GM19397 (cell line): Measurements from ENCODE around the gene PPP1R3G.
"Not testable (repeated sequence)": the region's sequence is repeated elsewhere in the genome, so short reads cannot be mapped to it uniquely, and the experiment has no call there.

Source experiments
- ATAC-seq: cut with Tn5 transposase; IDR thresholded peaks from one replicate; pipeline ENCODE4 v1.9.1; 2021; ENCODE audit warnings: mild to moderate bottlenecking, moderate library complexity; ENCODE audit not compliant: unreplicated experiment

The PPP1R3G gene

DNA sequence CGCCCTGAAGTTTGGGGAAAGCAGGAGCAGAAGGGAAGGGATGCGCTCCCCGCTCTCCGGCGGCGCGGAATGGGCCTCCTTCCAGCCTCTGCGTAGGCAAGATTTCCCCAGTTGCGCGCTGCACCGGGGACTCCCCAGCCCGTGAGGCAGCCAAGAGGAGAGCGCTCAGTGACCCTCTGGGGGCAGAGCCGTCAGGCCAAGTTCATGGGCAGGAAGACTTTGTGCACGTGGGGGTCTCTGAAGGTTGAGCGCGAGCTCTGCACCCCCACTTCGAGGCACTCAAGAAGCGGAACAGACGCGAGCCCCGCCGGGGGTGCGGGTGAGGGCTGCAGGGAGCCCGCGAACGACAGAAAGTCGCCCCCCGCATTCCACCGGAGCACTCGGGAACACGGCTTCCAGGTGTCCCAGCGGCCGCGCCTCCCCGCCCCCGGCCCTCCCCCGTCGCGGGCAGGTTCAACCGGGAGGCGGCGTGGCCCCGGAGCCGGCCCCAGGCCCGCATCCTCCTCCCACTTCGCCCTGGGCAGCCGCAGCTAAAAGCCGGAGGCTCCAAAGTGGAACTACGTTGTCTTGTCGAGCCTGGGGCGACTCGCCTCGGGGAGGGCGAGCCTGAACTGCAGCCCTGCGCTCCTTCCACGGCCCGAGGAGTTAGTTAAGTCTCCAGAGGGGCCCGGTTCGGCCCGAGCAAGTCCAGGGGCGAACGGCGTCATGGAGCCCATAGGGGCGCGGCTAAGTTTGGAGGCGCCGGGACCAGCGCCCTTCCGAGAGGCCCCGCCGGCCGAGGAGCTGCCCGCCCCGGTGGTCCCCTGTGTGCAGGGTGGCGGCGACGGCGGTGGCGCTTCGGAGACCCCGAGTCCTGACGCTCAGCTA, at the start of gene PPP1R3G:
PPP1R3G (plus strand) TSS at position 561 of the 867 bp plus-strand sequence; CDS start at position 706, 145 bp downstream.
- no peak for ATAC-seq

DNA sequence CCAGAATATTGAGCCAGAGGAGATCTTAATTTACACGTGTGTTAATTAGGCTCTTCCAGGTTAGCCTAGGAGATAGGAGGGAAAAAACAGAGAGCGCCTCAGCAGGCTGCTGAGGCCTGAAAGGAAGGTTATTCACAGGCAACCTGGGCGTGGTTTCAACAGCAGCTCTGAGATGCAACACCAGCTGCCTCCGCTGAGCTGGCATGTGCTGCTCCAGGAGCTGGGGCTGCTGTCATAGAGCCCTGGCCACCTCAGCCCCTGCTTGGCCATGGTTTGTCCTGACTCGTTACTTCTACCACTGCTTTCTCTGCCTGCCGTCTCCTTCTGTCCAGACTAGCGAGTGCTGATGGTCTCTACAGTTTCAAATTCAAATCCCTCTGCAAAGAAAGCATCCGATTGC, 48.9 kb upstream of the PPP1R3G start:
- ATAC-seq: no peak

DNA sequence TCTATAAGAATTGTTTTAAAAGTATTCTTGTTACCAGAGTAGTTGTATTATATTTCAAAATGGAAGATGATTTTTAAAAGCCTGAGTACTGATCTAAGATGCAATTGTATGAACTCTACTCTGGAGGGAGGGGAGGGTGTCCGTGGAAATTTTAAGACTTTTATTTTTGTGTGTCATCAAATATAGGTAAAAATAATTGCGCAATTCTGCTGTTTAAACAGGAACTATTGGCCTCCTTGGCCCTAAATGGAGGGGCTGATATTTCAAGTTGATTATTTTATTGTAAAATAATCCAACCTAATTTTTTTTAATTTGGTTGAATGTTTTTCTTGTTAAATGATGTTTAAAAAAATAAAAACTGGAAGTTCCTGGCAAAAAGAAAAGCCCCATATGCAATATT, 43.2 kb upstream of the PPP1R3G start:
- ATAC-seq: no peak

DNA sequence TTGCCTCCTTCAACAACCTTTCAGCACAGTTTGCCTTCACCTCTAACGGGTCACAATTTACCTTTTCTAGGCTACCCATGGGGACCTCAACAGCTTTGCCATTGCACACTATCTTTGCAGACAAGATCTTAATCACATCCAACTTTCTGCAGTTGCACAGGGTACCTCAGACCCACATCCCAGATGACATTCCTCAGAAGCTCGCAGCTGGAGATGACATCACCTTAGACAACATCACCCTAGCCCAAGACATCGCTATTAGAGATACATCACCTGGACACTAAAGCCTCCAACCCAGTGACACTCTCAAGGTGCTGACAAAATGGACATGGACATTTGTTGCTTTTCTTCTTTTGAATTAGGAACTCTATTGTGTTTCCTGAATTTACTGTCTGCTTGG, 42.7 kb upstream of the PPP1R3G start:
- no peak for ATAC-seq

DNA sequence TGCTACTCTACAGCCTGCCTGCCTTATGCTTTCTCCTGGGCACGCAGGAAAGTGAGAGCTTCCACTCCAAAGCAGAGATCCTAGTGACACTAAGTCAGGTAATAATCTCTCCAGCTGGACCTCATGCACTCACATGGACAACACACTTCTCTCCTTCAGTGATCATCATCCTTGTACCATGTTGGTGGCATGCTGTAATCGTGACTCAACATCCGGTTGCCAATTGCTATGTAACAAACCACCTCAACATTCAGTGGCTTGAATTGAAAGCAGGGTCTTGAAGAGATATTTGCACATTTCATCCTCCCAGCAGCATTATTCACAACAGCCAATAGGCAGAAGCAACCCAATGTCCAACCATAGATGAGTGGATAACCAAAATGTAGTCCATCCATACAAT, 40.3 kb upstream of the PPP1R3G start:
- no peak for ATAC-seq

DNA sequence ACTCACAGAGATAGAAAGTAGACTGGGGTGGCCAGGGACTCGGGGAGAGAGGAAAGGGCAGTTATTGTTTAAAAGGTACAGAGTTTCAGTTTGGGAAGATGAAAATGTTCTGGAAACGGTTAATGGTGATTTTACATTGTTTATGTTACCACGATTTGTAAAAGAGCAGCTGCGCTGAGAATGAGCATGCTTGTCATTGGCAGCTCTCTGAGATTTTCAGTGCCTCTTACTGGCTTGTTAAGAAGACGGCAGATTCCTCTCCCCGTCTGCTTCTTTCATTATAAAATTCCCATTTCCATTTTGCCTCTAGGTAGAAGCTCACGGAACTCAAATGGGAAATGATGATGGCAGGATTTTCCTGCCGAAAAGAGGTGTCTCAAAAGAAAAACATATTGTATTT, 39.7 kb upstream of the PPP1R3G start:
- ATAC-seq: no peak

DNA sequence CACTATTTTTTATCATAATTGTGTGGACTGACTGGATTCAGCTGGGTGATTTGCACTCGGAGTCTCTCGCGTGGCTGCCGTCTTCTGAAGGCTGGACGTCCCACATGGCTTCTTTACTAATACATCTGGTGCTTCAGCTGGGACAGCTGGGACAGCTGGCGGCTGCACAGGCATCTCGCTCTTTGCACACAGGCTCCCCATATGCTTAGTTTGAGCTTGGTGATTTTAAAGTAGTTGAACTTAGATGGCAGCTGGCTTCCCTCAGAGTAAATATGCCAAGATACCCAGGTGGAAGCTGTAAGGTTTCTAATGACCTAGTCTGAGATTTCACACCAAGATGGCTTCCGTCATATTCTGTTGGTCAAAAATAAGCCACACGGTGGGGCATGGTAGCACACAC, 38.7 kb upstream of the PPP1R3G start:
- no peak for ATAC-seq

DNA sequence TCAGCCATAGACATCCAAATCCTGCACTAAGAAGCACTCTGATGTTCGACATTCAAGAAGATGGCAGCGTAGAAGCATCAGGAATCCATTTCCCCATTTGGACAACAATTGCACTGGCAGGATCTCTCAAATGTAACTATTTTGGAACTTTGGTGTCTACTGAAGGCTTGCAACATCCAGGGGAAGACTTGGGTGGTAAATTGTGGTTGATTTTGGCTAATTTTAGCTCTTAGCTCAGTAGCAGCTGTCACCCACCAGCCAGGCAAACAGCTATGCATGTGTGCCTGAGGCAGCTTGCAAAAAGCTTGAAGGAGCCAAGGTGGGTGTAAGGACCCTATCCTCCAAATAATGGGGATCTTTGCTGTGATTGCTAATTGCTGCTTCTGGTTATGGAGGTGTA, 35.1 kb upstream of the PPP1R3G start:
- ATAC-seq: no peak

DNA sequence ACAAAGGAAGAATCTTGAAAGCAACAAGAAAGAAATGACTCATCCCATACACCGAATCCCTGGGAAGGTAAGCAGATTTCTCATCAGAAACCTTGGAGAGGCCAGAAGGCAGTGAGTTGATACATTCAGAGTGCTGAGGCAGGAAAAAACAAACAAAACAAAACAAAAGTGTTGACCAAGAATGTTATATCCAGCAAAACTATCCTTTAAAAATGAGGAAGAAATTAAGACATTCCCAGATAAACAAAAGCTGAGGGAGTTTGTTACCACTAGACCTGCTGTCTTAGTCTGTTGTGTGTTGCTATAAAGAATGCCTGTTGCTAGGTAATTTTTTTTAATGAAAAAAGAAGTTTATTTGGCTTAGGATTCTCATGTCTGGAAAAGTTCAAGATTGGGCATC, 33.7 kb upstream of the PPP1R3G start:
- no peak for ATAC-seq

DNA sequence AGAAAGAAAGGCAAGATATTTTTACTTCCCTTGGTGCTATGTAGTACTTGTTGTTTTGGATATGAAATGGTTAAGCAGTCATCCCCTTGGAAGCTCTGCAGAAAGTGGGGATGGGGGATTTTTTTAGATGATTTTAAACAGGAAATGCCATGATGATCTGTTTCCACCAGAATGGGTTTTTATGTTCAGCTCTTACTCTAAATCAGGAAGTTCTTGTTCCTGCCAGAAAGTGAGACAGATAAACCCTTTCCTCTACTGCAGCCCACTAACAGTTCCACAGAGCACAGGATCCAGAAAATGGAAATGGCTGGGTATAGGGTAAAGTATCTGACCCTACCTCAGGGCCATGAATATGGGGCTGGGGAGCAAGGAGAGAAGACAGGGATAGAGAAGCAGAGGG, 32.1 kb upstream of the PPP1R3G start:
- ATAC-seq: no peak

DNA sequence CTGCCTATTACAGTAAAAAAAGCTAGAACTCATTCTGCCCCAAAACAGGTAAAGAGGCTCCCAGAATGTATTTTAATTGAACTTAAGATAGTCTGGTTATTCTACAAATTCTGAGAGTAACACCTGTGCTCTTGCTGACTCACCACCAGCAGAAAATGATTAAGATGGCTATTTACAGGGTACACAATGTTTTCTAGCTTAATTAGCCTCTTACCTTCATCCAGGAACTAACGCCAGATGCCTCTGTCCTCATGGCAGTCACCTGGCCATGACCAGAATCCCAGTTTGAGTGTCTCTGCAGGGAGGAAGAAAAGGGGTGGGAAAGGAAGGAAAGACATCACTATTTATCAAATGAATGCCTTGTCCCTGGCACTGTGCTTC, 31.3 kb upstream of the PPP1R3G start:
- no peak for ATAC-seq

DNA sequence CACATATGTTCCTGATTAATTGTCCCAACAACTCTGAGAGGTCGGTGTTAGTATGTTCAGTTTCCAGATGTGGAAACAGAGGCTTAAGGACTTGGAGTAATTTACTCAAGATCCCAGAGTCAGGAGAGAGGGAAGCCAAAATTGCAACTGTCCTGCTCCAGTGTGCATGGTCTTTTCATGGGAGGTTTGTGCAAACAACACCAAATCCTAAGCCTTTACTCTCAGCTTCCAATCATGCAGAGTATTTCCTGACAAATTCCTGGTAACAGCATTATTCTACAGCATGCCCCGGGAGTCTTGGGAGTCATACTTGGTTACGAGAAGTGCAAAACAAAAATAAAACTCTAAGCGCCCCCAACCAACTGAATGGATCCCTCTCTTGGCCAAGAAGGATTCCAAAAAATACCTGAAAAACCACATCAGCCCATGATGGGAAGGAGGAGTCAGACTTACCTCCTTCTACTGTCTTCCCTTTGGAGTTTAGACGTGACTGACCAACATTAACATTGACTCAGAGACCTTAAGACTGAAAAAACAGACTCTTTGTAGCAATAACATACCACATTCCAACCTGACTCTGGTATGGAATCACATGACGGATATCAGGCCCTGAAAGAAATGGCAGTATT, 30.8 kb upstream of the PPP1R3G start:
- ATAC-seq: no peak

DNA sequence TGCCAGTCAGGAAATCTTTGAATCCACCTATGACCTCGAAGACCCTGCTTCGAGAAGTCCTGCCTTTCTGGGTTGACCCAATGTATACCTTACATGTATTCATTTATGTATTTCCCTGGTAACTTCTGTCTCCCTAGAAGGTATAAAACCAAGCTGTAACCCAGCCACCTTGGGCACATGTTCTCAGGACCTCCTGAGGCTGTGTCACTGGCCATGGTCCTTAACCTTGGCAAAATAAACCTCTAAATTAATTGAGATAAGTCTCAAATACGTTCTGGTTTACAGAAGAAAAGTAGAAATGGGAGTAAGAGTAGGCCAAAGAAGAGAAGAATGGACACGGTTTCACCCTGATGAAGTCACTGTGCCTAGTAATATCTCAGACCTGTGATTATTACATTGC, 30.0 kb upstream of the PPP1R3G start:
- no peak for ATAC-seq

DNA sequence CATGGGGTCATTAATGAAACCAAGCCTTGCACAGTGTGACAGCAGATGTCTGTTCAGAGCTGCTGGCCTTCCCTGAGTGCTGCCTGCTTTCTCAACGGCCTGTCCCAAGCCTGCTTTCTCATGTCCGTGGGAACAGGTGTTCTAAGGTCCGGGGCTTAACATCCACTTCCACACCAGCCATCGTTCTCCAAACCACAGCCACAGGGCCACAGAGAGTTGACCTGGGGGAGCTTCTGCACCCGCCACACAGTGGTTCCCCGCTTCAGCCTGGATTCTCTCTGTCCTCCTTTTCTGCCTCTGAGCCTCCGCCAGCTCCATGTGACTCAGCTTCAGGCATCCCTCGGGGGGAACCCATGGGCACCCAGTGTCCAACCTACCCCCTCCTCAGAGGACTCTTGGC, 26.9 kb upstream of the PPP1R3G start:
- no peak for ATAC-seq

DNA sequence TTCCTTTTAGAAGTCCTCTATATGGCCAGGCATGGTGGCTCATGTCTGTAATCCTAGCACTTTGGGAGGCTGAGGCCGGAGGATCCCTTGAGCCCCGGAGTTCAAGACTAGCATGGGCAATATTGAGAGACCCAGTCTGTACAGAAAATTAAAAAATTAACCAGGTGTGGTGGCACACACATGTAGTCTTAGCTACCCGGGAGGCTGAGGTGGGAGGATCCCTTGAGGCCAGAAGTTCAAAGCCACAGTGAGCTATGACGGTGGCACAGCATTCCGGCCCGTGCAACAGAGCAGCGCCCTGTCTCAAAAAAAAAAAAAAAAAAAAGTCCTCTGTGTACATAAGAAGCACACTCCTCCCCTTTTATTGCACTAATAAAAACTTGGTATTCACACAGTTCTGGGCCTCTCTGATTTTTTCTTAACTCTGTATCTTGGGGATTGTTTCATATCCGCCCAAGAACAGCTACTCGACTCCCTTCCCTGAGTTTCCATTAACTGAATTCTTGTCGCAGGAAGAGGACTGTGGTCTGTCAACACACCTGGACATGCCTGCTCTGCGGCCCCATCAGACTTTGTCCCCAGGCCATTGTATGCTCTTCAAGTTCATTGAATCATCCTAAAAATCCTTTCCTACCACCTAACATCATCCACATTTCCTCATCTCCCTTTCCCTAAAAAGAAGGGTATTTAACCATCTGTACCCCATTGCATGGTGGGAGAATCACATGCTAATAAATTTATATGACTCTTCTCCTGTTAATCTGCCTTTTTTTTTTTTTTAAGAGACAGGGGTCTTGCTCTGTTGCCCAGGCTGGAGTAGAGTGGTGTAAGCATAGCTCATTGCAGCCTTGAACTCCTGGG, 25.9 kb upstream of the PPP1R3G start:
- ATAC-seq: no peak

DNA sequence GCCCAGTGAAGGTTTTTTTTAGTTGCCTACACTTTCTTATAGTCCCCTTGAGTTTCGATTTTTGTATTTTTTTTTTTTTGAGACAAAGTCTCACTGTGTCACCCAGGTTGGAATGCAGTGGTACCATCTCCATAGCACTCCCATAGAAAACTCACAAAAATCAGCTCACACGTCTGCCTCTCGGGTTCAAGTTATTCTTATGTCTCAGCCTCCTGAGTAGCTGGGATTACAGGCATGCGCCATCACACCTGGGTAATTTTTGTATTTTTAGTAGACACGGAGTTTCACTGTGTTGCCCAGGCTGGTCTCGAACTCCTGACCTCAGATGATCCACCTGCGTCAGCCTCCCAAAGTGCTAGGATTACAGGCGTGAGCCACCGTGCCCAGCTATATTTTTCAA, 24.7 kb upstream of the PPP1R3G start:
- ATAC-seq: not testable (repeated sequence)

DNA sequence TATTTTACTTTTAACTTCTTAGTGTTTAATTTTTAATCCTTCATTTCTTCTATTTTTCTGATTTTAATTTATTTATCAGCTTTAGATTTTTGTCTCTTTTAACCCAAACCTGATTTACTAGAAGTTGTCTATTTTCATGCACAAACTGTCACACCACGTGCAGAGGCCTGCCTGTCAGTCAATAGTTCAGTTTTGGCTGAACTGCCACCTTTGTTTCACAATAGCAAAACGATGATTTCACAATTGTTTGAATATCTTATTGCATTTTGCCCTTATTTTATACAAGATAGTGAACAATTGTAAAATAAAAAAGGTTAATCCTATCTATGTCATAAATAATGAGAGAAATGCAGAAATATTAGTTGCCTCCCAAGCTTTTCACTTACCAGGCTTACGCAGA, 24.0 kb upstream of the PPP1R3G start:
- ATAC-seq: no peak

DNA sequence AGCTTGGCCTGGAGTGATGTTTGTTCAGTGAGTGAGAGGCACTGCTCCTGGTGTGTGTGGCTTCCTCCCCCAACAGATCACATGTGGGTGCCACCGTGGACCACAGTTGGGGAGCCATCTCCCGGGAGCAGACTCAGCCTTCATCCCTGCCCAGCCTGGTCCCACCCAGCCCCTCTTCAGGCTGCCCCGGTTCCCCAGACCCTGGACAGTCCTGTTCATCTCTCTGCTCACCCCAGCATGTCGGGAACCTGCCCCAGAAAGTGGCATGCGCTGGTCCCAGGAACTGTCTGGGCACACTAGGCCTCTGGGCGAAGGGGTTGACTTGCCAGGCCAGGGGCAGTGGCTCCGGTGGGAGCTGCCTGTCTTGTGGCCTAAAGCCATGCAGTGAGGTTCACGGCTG, 21.5 kb upstream of the PPP1R3G start:
- no peak for ATAC-seq

DNA sequence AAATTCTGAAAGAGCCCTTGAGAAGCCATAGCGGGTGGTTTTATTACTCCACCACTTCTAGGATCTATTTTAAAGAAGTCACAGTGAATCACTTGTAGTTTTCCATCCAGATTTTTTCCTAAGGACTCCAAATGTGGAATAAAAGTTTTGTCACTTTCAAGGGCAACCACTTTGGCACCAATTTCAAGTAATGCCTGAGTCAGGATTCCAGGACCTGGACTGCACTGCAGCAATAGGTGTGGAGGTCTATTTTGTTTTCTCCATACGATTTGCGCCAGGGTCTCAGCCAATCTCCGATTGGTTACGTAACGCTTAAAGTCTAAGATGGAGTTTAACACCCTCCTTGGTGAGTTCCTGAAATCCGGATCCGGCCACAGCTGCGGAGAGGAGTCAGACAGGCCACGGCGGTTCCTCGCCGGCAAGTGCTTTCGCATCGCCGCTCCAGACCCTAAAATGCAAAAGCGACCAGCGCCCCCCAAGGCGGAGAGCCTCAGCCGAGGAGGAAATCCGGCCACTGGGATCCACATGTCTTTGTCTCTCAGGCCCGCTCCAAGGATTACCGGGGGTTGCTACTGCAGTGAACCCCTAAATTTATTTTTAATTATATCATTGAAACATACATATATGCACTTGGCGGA, 18.6 kb upstream of the PPP1R3G start:
- no peak for ATAC-seq

DNA sequence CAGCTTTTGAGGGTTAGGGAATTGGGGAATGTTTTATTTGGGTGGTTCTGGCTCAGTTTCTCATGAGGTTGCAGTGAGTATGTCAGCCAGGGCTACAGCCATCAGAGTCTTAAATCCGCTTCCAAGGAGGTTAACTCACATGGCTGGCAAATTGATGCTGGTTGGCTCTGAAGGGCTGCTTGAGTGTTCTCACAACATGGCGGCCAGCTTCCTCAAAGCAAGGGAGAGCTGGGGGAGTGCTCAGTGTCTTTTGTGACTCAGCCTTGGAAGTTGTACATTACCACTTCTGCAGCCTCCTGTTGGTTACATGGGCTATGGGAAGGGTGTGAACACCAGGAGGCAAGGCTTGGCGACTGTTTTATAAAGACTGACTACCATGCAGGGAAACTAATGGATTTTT, 17.8 kb upstream of the PPP1R3G start:
- no peak for ATAC-seq

DNA sequence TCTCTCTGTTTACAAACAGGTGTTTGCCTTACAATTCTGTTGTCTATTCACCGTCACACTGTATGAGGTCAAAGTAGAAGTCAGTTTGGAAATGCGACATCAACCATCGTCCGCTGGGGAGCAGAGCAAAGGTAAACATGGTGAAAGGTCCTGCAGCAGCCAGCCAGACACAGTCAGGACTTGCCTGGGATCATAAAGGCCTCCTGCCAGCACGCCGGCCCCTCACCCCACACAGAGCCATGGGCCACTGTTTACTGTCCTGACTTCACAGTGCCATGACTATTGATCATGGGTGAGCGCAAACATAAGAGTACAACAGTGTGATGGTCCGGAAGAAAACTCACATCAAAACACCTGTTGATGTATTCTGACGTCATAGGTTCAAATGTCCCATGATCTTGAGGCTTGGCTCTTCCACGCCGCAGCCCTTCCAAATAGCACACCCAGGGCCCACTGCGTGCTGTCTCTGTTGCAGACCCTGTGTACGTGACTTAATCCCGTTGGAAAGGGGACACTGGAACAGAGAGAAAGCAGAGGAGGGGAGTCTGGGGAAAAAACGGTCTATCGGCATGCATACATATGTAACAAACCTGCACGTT, 16.9 kb upstream of the PPP1R3G start:
- ATAC-seq: no peak
